H1 (cell line): ENCODE data around the gene GPR162. TPM values are rescaled to one million over a fixed set of nuclear protein-coding genes. Genes with fewer than 3 reads are reported as not detected.

Experiments used
- CTCF ChIA-PET: fragments of 300-600 bp; sonication (Branson Sonifier 250); formaldehyde crosslinking; loops from one replicate; lab custom pipeline; 2021; ENCODE audit not compliant: partially characterized antibody; lab: Charles Lee
- POLR2A ChIA-PET: fragments of 300-600 bp; sonication (Branson Sonifier 250); formaldehyde crosslinking; loops from one replicate; lab custom pipeline; 2021; ENCODE audit warnings: inconsistent platforms; ENCODE audit not compliant: partially characterized antibody; lab: Charles Lee
- DNase-seq, 2 experiments: peaks; one replicate each; pipeline versions ENCODE4 v3.0.0 to v3.0.0-alpha.2; 2010 to 2022; ENCODE audit warnings: low spot score in 2 of 2, low read depth in 1 of 2, mixed read lengths in 1 of 2
- FAIRE-seq: peaks from 2 replicates; lab custom pipeline; 2011; peaks lifted over from hg19 to GRCh38; lab: Jason Lieb, UNC
- H2AFZ ChIP-seq: 2 replicates; pipeline ENCODE4 v1.8.1; 2012; ENCODE audit warnings: low read length, inconsistent platforms
- H2AK5ac ChIP-seq: 2 replicates; pipeline ENCODE4 v1.6.1; 2013; ENCODE audit warnings: low read depth, low read length
- H2BK120ac ChIP-seq: replicated peaks from 2 replicates; pipeline ENCODE3; 2013; ENCODE audit warnings: low read depth, low read length, inconsistent platforms
- H2BK12ac ChIP-seq: 2 replicates; pipeline ENCODE4 v1.6.1; 2013; ENCODE audit warnings: low read depth, low read length
- H2BK15ac ChIP-seq: 2 replicates; pipeline ENCODE4 v1.6.1; 2013; ENCODE audit warnings: low read length
- H2BK20ac ChIP-seq: 2 replicates; pipeline ENCODE4 v1.6.1; 2013; ENCODE audit warnings: low read length
- H2BK5ac ChIP-seq: 2 replicates; pipeline ENCODE4 v1.6.1; 2013; ENCODE audit warnings: low read depth, low read length
- H3K14ac ChIP-seq: 2 replicates; pipeline ENCODE4 v1.6.1; 2013; ENCODE audit warnings: inconsistent platforms; ENCODE audit not compliant: insufficient read length
- H3K18ac ChIP-seq: 2 replicates; pipeline ENCODE4 v1.6.1; 2013; ENCODE audit warnings: low read length; ENCODE audit errors: extremely low read depth
- H3K23ac ChIP-seq: 2 replicates; pipeline ENCODE4 v1.6.1; 2013; ENCODE audit warnings: inconsistent platforms; ENCODE audit not compliant: insufficient read length
- H3K23me2 ChIP-seq: 2 replicates; pipeline ENCODE4 v1.6.1; 2013; ENCODE audit warnings: low read depth, low read length
- H3K27ac ChIP-seq: 2 replicates; pipeline ENCODE4 v1.6.1; 2011; ENCODE audit warnings: low read depth, low read length, inconsistent platforms
- H3K27me3 ChIP-seq, 4 experiments: replicated peaks in 1 of 4; 1 replicate in 1 of 4; 2 replicates in 3 of 4; pipeline versions ENCODE4 v1.6.1 to v1.8.1; 2011 to 2013; ENCODE audit warnings: low read length in 3 of 4, mild to moderate bottlenecking in 3 of 4, inconsistent platforms in 2 of 4, mixed read lengths in 2 of 4, moderate library complexity in 1 of 4; ENCODE audit not compliant: control insufficient read depth in 3 of 4, insufficient read depth in 3 of 4; ENCODE audit errors: extremely low read depth in 1 of 4
- H3K36me3 ChIP-seq, 4 experiments: 2 replicates each; pipeline versions ENCODE4 v1.6.1 to v1.8.1; 2011 to 2013; ENCODE audit warnings: mild to moderate bottlenecking in 4 of 4, low read length in 3 of 4, moderate library complexity in 2 of 4, control low read depth in 1 of 4, inconsistent platforms in 1 of 4; ENCODE audit not compliant: insufficient read depth in 4 of 4, control insufficient read depth in 2 of 4
- H3K4ac ChIP-seq: replicated peaks from 2 replicates; pipeline ENCODE3; 2013; ENCODE audit warnings: low read length, low read depth, mixed read lengths, inconsistent platforms; ENCODE audit not compliant: insufficient read length
- H3K4me1 ChIP-seq, 4 experiments: replicated peaks in 1 of 4; 1 replicate in 1 of 4; 2 replicates in 3 of 4; pipeline versions ENCODE4 v1.6.1 to v1.8.1; 2011 to 2013; ENCODE audit warnings: low read length in 3 of 4, inconsistent platforms in 2 of 4, mixed read lengths in 1 of 4; ENCODE audit not compliant: insufficient read depth in 4 of 4, control insufficient read depth in 3 of 4
- H3K4me2 ChIP-seq, 2 experiments: 2 replicates each; pipeline versions ENCODE4 v1.6.1 to v1.8.1; 2011 to 2013; ENCODE audit warnings: low read depth in 2 of 2, low read length in 2 of 2, control low read depth in 1 of 2, inconsistent platforms in 1 of 2, mild to moderate bottlenecking in 1 of 2; ENCODE audit not compliant: insufficient read depth in 1 of 2
- H3K4me3 ChIP-seq, 4 experiments: fragments of 200-600, 300-600 bp in 1 of 4; sonication (generic), shearing (Covaris generic), sonication (Bioruptor Twin) in 1 of 4; 2 replicates each; pipeline versions ENCODE4 v1.5.1 to v1.8.1; 2011 to 2016; ENCODE audit warnings: low read length in 4 of 4, low read depth in 3 of 4, control low read depth in 2 of 4, inconsistent platforms in 2 of 4, mild to moderate bottlenecking in 2 of 4, mixed read lengths in 1 of 4, moderate library complexity in 1 of 4; ENCODE audit not compliant: insufficient read depth in 2 of 4; ENCODE audit errors: extremely low read depth in 1 of 4
- H3K56ac ChIP-seq: replicated peaks from 2 replicates; pipeline ENCODE3; 2013; ENCODE audit warnings: low read depth, mild to moderate bottlenecking, mixed read lengths, low read length, inconsistent platforms; ENCODE audit not compliant: insufficient read length
- H3K79me1 ChIP-seq: 2 replicates; pipeline ENCODE4 v1.6.1; 2013; ENCODE audit warnings: low read depth, low read length, control low read depth
- H3K79me2 ChIP-seq, 2 experiments: 2 replicates each; pipeline versions ENCODE4 v1.6.1 to v1.8.1; 2012 to 2013; ENCODE audit warnings: low read length in 2 of 2, mild to moderate bottlenecking in 2 of 2, inconsistent platforms in 1 of 2; ENCODE audit not compliant: insufficient read depth in 2 of 2, control insufficient read depth in 1 of 2
- H3K9ac ChIP-seq, 4 experiments: replicated peaks in 1 of 4; 1 replicate in 1 of 4; 2 replicates in 3 of 4; pipeline versions ENCODE4 v1.6.1 to v1.8.1; 2011 to 2013; ENCODE audit warnings: low read depth in 3 of 4, low read length in 3 of 4, control low read depth in 2 of 4, mild to moderate bottlenecking in 2 of 4, moderate library complexity in 2 of 4, inconsistent platforms in 1 of 4; ENCODE audit errors: extremely low read depth in 1 of 4
- H3K9me3 ChIP-seq, 2 experiments: 2 replicates each; pipeline versions ENCODE4 v1.6.1 to v1.8.1; 2012 to 2013; ENCODE audit warnings: mild to moderate bottlenecking in 2 of 2, moderate library complexity in 2 of 2, control low read depth in 1 of 2, inconsistent platforms in 1 of 2, low read depth in 1 of 2, low read length in 1 of 2, mixed read lengths in 1 of 2; ENCODE audit not compliant: insufficient read depth in 2 of 2
- H4K20me1 ChIP-seq, 2 experiments: replicated peaks in 1 of 2; 2 replicates each; pipeline versions ENCODE3 to v1.8.1; 2011 to 2013; ENCODE audit warnings: inconsistent platforms in 2 of 2, low read length in 2 of 2, mild to moderate bottlenecking in 1 of 2; ENCODE audit not compliant: insufficient read depth in 2 of 2, control insufficient read depth in 1 of 2
- H4K5ac ChIP-seq: 2 replicates; pipeline ENCODE4 v1.6.1; 2013; ENCODE audit warnings: low read length, low read depth, mixed read lengths, inconsistent platforms; ENCODE audit not compliant: insufficient read length
- H4K8ac ChIP-seq: 2 replicates; pipeline ENCODE4 v1.8.0; 2013; ENCODE audit warnings: mild to moderate bottlenecking, moderate library complexity, low read length, inconsistent platforms; ENCODE audit not compliant: insufficient read depth; ENCODE audit errors: extremely low read depth
- H4K91ac ChIP-seq: replicated peaks from 2 replicates; pipeline ENCODE3; 2013; ENCODE audit warnings: low read length, mixed read lengths, inconsistent platforms; ENCODE audit not compliant: insufficient read length
- CHD1 ChIP-seq: IDR thresholded peaks from 2 replicates; pipeline ENCODE4 v1.6.1; 2012; ENCODE audit warnings: low read depth, low read length, improper control_type of control experiment
- EP300 ChIP-seq, 2 experiments: IDR thresholded peaks; 1 replicate in 1 of 2; 2 replicates in 1 of 2; pipeline ENCODE4 v1.6.1; 2011 to 2012; ENCODE audit warnings: low read depth in 2 of 2, low read length in 2 of 2, mild to moderate bottlenecking in 2 of 2, borderline replicate concordance in 1 of 2, inconsistent platforms in 1 of 2, moderate library complexity in 1 of 2
- KDM4A ChIP-seq: IDR thresholded peaks from one replicate; pipeline ENCODE4 v1.7.1; 2012; ENCODE audit warnings: low read depth, mild to moderate bottlenecking, moderate library complexity, low read length, inconsistent platforms; ENCODE audit not compliant: severe bottlenecking
- WGBS, 2 experiments: shearing (Covaris generic) in 1 of 2; methylation state at CpG; one replicate each; pipeline versions ENCODE4 v1.1.6 to v1.1.7; 2013 to 2015; ENCODE audit warnings: low lambda C conversion rate in 2 of 2, mixed read lengths in 2 of 2, inconsistent platforms in 1 of 2, low coverage in 1 of 2, missing lambda C conversion rate in 1 of 2; ENCODE audit not compliant: insufficient replicate concordance in 2 of 2, insufficient coverage in 1 of 2, insufficient read length in 1 of 2; ENCODE audit errors: extremely low coverage in 1 of 2, missing lambda C conversion rate in 1 of 2; 5-methylcytosine and 5-hydroxymethylcytosine counted together
- polyA plus RNA-seq, 7 experiments: library from polyadenylated mRNA; depleted of rRNA in 3 of 7; stranded (reverse) in 5 of 7; unstranded in 2 of 7; fragments of >200 nt in 5 of 7; fragments of 200-250 nt in 2 of 7; gene quantifications; 1 replicate in 5 of 7; 2 replicates in 1 of 7; 4 replicates in 1 of 7; pipeline versions ENCODE4 v1.2.1 to v1.2.3, GENCODE V29; 2011 to 2013; ENCODE audit warnings: missing spikeins in 2 of 7, mixed read lengths in 2 of 7
- total RNA-seq: library from RNA; stranded (reverse); fragmentation: NEBNext Ultra II Directional; extraction: Animal tissue kit (Norgen Biotek cat#: 25700); gene quantifications from 2 replicates; pipeline ENCODE4 v1.2.1, GENCODE V29; 2021

Gene GPR162
- total and polyA plus RNA-seq, 2 of the 8 experiments (the other 6 are each of a cell fraction or from before 2014, with no cell fraction given) = 7.3 to 8.8 TPM

DNA sequence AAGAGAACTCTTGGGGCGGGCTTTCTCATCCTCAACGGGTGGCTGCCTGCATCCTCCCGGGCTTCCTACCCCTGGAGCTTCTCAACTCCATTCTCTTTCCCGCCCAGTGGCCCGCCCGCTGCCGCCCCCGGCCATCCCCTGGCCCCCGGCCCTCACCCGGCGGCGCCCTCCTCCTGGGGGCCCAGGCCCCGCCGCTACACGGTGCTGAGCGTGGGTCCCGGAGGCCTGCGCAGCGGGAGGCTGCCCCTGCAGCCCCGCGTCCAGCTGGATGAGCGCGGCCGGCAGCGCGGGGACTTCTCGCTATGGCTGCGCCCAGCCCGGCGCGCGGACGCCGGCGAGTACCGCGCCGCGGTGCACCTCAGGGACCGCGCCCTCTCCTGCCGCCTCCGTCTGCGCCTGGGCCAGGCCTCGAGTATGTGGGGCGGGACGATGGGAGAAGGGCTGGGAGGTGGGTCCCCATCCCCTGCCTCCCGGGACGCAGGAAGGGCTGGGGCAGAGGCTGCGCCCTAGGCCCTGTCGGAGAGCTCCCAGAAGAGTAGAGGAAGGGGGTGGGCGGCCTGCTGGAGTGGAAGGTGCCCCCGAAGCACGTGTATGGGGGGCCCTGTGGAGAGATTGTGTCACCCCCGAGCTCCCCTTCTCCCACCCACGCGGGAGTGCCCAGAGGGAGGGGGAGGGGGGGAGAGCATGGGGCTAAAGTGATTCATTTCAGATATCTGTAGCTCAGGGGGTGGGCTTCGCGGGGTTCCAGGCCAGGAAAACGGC is 47.9 kb upstream of the GPR162 start:
- Histone ChIP-seq H3K79me2 (peaks cover 0 to 7% of the 10 kb centered on the region in 2 experiments; a peak in 1 of 4 replicates), H3K27me3 (peaks cover 0 to 36% (median 26%) of the 10 kb centered on the region in 4 experiments; a peak in 5 of 7 replicates), H3K9me3 (no peaks in the 10 kb centered on the region), H3K4me3 (peak overlapping the region; percentile 5 to 60 (median 31)), H4K5ac (no peak overlapping the region), H3K4ac (no peak overlapping the region), H3K4me1 (peaks cover 8 to 39% (median 30%) of the 10 kb centered on the region in 4 experiments), H3K23me2 (peaks cover 15% of the 10 kb centered on the region), H3K18ac (peak overlapping the region; percentile 48), H2BK120ac (no peak overlapping the region), H3K56ac (no peak overlapping the region), H3K14ac (no peak overlapping the region), H3K4me2 (peak overlapping the region; percentile 83 to 85), H4K91ac (no peak overlapping the region), H3K79me1 (no peaks in the 10 kb centered on the region), H3K36me3 (peaks cover 0 to 23% (median 5%) of the 10 kb centered on the region in 4 experiments; a peak in 6 of 8 replicates), H3K23ac (no peak overlapping the region), H4K20me1 (peaks cover 3 to 12% of the 10 kb centered on the region in 2 experiments), H3K27ac (no peak overlapping the region), H2BK15ac (0 out of 2 replicates have a peak overlapping the region, but pooled peaks have one; percentile 99), H2BK5ac (no peak overlapping the region), H2BK12ac (0 out of 2 replicates have a peak overlapping the region, but pooled peaks have one; percentile 27), H2BK20ac (no peak overlapping the region), H2AFZ (no peak overlapping the region), H2AK5ac (no peak overlapping the region), H4K8ac (peak overlapping the region; percentile 72; the same call in 1 of the 2 replicates), H3K9ac (no peak overlapping the region; a peak in 2 of 7 replicates)
- DNase-seq (no peak), FAIRE-seq (no peak)
- ChIA-PET CTCF (interaction anchor here (0.6 to 29.6 kb wide), 10 partner anchors 8 to 155 kb away, joined by 3 to 532 read pairs (median 4); partner anchors contain the start of genes GNB3, GPR162, MLF2 and P3H3), POLR2A (interaction anchor here (0.7 to 11.6 kb wide), 21 partner anchors 6 to 240 kb away, joined by 3 to 151 read pairs (median 3); partner anchors contain the start of genes CDCA3, GAPDH, GPR162 and MLF2)
- 13% methylated on average over 30 of the region's 60 CpGs; no CpG with 5 or more reads in 1 of the 2 experiments for WGBS, 2 experiments
- no peak for TF ChIP-seq CHD1
- no peak for TF ChIP-seq EP300 (IDR thresholded peaks at IDR 0.05; ENCODE audit: borderline replicate concordance in 1 of 2, low read depth in 2 of 2, low read length in 2 of 2)
- TF ChIP-seq KDM4A = peak; percentile 59
